Measurements from ENCODE around the gene HTR1E.
A peak's percentile ranks its signal among the peaks of the same experiment; 100 is the strongest.
"Not testable (repeated sequence)": the region's sequence is repeated elsewhere in the genome, so short reads cannot be mapped to it uniquely, and the experiment has no call there.

HTR1E gene, protein sequence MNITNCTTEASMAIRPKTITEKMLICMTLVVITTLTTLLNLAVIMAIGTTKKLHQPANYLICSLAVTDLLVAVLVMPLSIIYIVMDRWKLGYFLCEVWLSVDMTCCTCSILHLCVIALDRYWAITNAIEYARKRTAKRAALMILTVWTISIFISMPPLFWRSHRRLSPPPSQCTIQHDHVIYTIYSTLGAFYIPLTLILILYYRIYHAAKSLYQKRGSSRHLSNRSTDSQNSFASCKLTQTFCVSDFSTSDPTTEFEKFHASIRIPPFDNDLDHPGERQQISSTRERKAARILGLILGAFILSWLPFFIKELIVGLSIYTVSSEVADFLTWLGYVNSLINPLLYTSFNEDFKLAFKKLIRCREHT

DNA sequence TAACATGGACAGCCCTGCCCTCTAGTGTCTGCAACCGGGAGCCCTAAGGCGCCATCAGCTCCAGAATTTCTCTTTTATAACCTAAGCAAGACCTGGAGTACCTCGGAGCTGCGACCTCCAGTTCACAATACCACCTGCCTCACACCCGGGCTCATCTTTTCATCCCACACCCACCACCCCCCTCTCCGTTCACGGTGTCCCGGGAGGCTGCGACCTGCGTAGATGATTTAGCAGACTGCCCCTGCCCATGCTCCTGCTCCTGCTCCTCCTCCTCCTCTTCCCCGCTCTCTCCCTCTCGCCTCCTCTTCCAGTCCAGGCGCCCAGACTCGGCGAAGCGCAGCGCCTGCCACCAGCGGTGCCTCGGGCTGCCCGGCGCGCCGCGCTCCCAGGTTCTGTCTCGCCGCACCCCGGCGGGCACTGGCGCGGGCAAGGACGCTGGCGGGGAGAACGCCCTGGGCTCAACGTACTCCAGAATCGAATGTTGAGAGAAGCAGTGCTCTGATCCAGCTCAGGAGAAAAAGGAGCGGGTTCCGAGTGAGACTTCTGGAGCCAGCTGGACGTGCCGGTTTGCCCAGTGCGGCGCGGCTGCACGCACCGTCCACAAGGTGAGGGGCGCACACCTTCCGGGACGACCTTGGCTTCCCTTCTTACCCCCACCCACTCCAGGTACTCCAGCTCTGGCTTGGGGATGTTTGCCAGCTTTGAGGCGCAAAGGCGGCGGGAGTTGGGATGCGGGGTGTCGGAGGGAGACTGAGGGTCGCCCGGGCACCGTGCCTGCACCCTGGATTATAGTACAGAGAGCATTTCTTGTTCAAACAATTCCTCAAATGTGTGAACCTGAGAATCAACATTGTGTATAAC, at the start of gene HTR1E:
Gene HTR1E, plus strand, starts transcription at position 310 of the 861 bp plus-strand sequence. CDS start 77,807 bp downstream, outside the sequence.
- Histone ChIP-seq H3K27me3 (ENCODE audit: control insufficient read depth, insufficient read depth, low read length) (peaks cover 20% of the 10 kb centered on the region), H3K36me3 (ENCODE audit: control insufficient read depth, insufficient read depth, low read length) (no peaks in the 10 kb centered on the region), H3K9ac (ENCODE audit: low read length) (peak within 1 kb of the TSS; percentile 40), H3K9me3 (ENCODE audit: control insufficient read depth, low read length) (no peaks in the 10 kb centered on the region), H3K4me3 (ENCODE audit: low read length) (peak within 1 kb of the TSS; percentile 7), H3K4me1 (ENCODE audit: control insufficient read depth, insufficient read depth, low read length) (peaks cover 6% of the 10 kb centered on the region)

DNA sequence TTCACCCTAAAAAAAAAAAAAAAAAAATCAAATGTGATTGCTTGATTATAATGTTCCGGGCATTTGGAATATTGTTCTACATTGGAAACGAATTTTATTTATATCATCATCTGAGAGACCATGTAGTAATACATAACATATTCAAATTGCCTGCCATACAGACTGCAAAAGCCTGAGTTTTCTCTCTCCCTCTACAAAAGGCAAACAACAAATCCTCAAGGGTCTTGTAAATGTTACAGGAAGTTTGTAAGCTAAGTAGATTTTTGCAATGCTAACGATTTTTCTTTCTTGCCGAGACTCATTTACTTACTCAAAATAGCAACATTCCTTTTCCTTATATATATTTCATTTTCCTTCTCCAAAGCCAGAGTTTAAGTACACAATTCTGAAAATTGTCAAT, 49.0 kb upstream of the HTR1E start:
- Histone ChIP-seq H3K4me3 (ENCODE audit: low read length) (no peak overlapping the region), H3K36me3 (ENCODE audit: control insufficient read depth, insufficient read depth, low read length) (no peaks in the 10 kb centered on the region), H3K9me3 (ENCODE audit: control insufficient read depth, low read length) (no peaks in the 10 kb centered on the region), H3K9ac (ENCODE audit: low read length) (no peak overlapping the region), H3K4me1 (ENCODE audit: control insufficient read depth, insufficient read depth, low read length) (no peaks in the 10 kb centered on the region), H3K27me3 (ENCODE audit: control insufficient read depth, insufficient read depth, low read length) (no peaks in the 10 kb centered on the region)

DNA sequence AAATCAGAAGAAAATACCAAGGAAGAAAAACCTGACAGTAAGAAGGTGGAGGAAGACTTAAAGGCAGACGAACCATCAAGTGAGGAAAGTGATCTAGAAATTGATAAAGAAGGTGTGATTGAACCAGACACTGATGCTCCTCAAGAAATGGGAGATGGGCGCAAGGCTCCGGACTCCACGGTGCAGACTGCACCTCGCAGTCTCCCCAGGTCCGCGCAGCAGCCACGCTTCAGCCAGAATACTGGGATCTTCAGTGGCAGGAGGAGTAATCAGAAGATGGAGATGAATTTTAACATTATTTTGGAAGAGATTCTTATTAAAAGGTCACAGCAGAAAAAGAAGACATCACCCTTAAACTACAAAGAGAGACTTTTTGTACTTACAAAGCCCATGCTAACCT, 40.1 kb upstream of the HTR1E start:
- not testable (repeated sequence) for H3K9me3 ChIP-seq (ENCODE audit: control insufficient read depth, low read length); H3K36me3 ChIP-seq (ENCODE audit: control insufficient read depth, insufficient read depth, low read length); H3K4me3 ChIP-seq (ENCODE audit: low read length); H3K27me3 ChIP-seq (ENCODE audit: control insufficient read depth, insufficient read depth, low read length); H3K9ac ChIP-seq (ENCODE audit: low read length); H3K4me1 ChIP-seq (ENCODE audit: control insufficient read depth, insufficient read depth, low read length)

DNA sequence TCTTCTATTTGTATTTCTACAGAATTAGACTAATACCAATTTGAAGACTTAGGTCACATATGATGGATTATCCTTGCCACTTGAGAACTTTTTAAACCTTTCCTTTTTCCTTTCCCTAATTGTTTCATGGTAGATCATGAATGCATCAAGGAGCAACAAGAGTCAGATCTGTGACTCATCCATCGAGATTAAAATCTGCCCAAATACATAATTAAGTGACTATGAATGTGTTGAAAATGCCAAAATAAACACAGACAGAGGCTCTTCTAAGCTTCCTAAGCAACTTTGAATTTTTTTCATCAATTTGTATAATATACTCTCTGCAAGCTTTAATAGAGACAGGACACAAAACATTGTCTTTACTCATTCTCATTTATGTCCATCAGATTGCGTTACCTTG, 23.5 kb upstream of the HTR1E start:
- H3K9me3 ChIP-seq (ENCODE audit: control insufficient read depth, low read length): no peaks in the 10 kb centered on the region
- H3K36me3 ChIP-seq (ENCODE audit: control insufficient read depth, insufficient read depth, low read length): no peaks in the 10 kb centered on the region
- H3K4me1 ChIP-seq (ENCODE audit: control insufficient read depth, insufficient read depth, low read length): no peaks in the 10 kb centered on the region
- no peak overlapping the region for H3K4me3 ChIP-seq (ENCODE audit: low read length)
- no peaks in the 10 kb centered on the region for H3K27me3 ChIP-seq (ENCODE audit: control insufficient read depth, insufficient read depth, low read length)
- no peak overlapping the region for H3K9ac ChIP-seq (ENCODE audit: low read length)

DNA sequence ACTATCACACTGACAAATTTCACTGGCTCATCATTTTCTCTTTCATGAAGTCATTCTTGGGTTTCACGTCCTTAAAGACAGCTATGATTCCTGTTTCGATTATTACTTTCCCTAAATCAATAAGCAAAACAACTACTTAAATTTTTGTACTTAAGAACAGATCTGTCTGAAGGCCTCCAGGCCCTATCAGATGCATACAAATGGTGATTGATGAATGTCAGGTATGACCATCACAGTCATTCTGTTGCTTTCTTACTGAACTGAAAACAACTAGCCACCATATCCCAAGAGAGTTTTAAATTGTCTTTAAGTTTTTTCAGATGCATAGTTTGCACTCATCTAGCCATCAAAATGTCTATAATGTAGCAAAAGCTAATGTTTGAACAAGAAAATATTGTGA, 20.9 kb upstream of the HTR1E start:
- Histone ChIP-seq H3K9ac (ENCODE audit: low read length) (no peak overlapping the region), H3K4me3 (ENCODE audit: low read length) (no peak overlapping the region), H3K4me1 (ENCODE audit: control insufficient read depth, insufficient read depth, low read length) (no peaks in the 10 kb centered on the region), H3K9me3 (ENCODE audit: control insufficient read depth, low read length) (no peaks in the 10 kb centered on the region), H3K27me3 (ENCODE audit: control insufficient read depth, insufficient read depth, low read length) (no peaks in the 10 kb centered on the region), H3K36me3 (ENCODE audit: control insufficient read depth, insufficient read depth, low read length) (no peaks in the 10 kb centered on the region)

DNA sequence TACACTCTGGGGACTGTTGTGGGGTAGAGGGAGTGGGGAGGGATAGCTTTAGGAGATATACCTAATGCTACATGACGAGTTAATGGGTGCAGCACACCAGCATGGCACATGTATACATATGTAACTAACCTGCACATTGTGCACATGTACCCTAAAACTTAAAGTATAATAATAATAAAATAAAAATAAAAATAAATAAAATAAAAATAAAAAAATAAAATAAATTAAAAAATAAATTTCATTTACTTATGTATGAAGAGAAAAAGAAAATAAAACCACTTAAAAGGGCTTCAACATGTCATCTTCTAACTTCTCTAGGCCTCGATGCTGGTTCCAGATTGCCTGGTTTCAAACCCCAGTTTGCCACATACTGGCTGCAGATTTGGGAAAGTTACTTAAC, 10.2 kb upstream of the HTR1E start:
- H3K36me3 ChIP-seq (ENCODE audit: control insufficient read depth, insufficient read depth, low read length); H3K27me3 ChIP-seq (ENCODE audit: control insufficient read depth, insufficient read depth, low read length); H3K4me3 ChIP-seq (ENCODE audit: low read length); H3K9ac ChIP-seq (ENCODE audit: low read length); H3K9me3 ChIP-seq (ENCODE audit: control insufficient read depth, low read length); H3K4me1 ChIP-seq (ENCODE audit: control insufficient read depth, insufficient read depth, low read length): not testable (repeated sequence)

DNA sequence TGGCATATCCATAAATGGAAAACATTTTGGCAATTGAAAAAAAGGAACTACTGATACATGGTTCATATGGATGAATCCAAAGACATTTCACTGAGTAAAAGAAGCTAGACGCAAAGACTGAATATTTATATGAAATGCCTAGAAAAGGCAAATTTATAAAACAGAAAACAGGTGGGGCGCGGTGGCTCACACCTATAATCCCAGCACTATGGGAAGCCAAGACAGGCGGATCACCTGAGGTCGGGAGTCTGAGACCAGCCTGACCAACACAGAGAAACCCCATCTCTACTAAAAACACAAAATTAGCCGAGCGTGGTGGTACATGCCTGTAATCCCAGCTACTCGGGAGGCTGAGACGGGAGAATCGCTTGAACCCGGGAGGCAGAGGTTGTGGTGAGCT, 9.5 kb upstream of the HTR1E start:
- H3K9me3 ChIP-seq (ENCODE audit: control insufficient read depth, low read length); H3K36me3 ChIP-seq (ENCODE audit: control insufficient read depth, insufficient read depth, low read length); H3K4me3 ChIP-seq (ENCODE audit: low read length); H3K4me1 ChIP-seq (ENCODE audit: control insufficient read depth, insufficient read depth, low read length); H3K27me3 ChIP-seq (ENCODE audit: control insufficient read depth, insufficient read depth, low read length); H3K9ac ChIP-seq (ENCODE audit: low read length): not testable (repeated sequence)

DNA sequence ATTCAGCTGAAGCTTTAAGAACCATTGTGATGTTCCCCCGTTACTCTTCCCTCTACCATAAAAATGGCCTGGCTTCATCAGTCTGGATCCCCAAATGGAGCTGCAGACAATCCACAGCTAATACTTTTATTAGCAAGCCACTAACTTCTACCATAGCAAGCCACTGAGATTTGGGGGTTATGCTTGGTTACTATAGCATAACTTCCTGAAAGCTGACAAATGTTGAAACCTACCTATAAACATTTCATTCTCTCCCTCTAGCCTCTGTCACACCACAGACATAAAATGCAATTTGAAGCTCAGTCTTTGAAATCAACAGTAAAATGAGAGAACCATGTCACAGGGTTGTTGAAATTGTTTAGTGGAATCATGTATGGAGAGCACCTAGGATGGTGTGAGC, 3.0 kb upstream of the HTR1E start:
- no peaks in the 10 kb centered on the region for H3K36me3 ChIP-seq (ENCODE audit: control insufficient read depth, insufficient read depth, low read length)
- peaks cover 6% of the 10 kb centered on the region for H3K4me1 ChIP-seq (ENCODE audit: control insufficient read depth, insufficient read depth, low read length)
- no peak overlapping the region for H3K9ac ChIP-seq (ENCODE audit: low read length)
- no peaks in the 10 kb centered on the region for H3K9me3 ChIP-seq (ENCODE audit: control insufficient read depth, low read length)
- peaks cover 20% of the 10 kb centered on the region for H3K27me3 ChIP-seq (ENCODE audit: control insufficient read depth, insufficient read depth, low read length)
- H3K4me3 ChIP-seq (ENCODE audit: low read length): no peak overlapping the region

DNA sequence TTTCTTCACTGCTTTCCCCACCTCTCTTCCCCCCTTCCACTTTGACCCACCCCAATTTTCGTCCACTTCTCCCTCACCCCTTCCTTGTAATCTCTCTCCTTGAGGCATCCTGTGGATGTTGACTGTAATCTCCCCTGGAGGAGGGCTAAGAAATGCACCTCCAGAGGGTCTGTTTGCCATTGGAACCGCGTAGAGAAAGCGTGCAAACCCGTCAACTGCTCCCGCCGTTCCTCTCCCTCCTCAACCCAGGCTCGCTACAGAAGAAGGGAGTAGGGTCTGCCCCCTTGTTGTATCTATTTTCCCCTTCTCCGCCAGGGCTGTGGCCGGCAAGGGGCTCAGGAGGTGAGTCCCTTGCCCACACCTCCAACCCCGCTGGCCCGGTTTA, 502 bp upstream of the HTR1E start:
- Histone ChIP-seq H3K4me3 (ENCODE audit: low read length) (peak overlapping the region; percentile 7), H3K27me3 (ENCODE audit: control insufficient read depth, insufficient read depth, low read length) (peaks cover 20% of the 10 kb centered on the region)

DNA sequence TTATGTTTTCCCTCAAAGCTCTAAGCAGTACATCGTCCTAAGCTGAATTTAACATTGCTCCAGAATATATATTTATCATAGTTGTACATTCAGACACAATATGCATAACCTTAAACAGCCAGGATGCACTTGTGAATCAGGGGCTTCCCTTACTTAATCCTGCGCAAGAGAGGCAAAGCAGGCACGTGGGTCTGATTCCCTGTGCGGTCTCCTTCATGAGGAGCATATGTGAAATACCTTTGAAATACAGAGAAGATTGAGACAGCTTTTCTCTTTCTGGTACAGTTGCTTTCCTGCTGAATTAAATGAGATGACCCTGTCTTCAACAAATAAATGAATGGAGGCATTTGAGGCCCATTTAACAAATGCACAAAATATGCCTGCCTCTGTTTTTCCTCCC, 1.5 kb downstream of the HTR1E start:
- Histone ChIP-seq H3K27me3 (ENCODE audit: control insufficient read depth, insufficient read depth, low read length) (peaks cover 20% of the 10 kb centered on the region), H3K36me3 (ENCODE audit: control insufficient read depth, insufficient read depth, low read length) (no peaks in the 10 kb centered on the region), H3K9ac (ENCODE audit: low read length) (no peak overlapping the region), H3K4me1 (ENCODE audit: control insufficient read depth, insufficient read depth, low read length) (peaks cover 6% of the 10 kb centered on the region), H3K9me3 (ENCODE audit: control insufficient read depth, low read length) (no peaks in the 10 kb centered on the region), H3K4me3 (ENCODE audit: low read length) (no peak overlapping the region)

More for the DNA sequence above, 502 bp upstream of the HTR1E start:
- no peaks in the 10 kb centered on the region for H3K9me3 ChIP-seq (ENCODE audit: control insufficient read depth, low read length)
- H3K36me3 ChIP-seq (ENCODE audit: control insufficient read depth, insufficient read depth, low read length): no peaks in the 10 kb centered on the region
- H3K9ac ChIP-seq (ENCODE audit: low read length): no peak overlapping the region
- H3K4me1 ChIP-seq (ENCODE audit: control insufficient read depth, insufficient read depth, low read length): peaks cover 6% of the 10 kb centered on the region

DNA sequence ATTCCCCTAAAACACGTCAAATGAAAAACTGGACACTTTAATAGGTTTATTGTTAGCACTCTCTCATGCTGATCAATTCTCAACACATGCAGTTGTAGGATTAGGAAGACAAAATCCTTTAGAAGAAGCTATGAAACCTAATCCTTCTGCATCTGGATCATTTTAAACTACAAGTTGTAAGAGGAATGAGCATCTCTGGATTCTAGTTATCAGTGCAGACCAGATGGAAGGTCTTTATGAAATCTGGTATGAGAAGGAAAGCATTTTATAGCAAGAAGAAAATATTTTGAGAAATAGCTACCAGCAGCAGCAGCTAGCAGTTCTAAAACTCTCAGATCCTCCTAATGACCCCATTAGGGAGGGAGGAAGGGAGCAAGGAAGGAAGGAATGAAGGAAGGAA, 4.1 kb downstream of the HTR1E start:
- H3K36me3 ChIP-seq (ENCODE audit: control insufficient read depth, insufficient read depth, low read length): no peaks in the 10 kb centered on the region
- no peak overlapping the region for H3K9ac ChIP-seq (ENCODE audit: low read length)
- peaks cover 17% of the 10 kb centered on the region for H3K27me3 ChIP-seq (ENCODE audit: control insufficient read depth, insufficient read depth, low read length)
- peaks cover 6% of the 10 kb centered on the region for H3K4me1 ChIP-seq (ENCODE audit: control insufficient read depth, insufficient read depth, low read length)
- H3K4me3 ChIP-seq (ENCODE audit: low read length): no peak overlapping the region
- H3K9me3 ChIP-seq (ENCODE audit: control insufficient read depth, low read length): no peaks in the 10 kb centered on the region

DNA sequence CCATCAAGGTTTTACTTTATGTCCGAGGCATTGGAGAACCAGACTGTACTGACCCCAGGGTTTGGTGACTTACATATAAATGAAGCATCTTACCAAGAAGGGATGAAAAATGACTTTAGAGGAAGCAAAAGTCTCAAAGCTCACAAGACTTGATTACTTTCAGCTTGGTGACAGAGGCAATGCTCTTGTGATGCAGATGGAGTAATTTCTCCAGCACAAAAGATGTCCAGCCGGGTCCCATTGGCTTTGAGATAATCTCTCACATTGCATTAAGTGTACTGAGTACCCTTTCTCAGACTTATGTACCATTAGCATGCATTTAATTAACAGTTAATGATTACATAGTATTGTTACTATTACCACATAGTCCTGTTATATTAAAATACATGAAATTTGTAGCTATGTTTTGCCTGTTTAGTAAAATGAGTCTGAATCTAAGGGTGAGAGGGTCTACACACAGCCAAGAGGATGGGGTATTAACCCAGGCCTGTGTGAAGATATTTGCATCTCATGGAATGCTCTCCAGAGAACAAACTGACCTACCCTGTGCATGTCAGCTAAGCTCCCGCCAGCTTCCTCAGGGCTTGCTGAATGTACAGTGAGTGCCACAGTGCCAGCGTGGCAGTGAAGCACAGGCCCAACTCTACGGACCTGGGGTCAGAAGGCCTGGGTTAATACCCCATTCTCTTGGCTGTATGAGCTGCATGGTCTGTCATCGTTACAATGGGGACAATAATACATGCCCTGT, 5.6 kb downstream of the HTR1E start:
- Histone ChIP-seq H3K9me3 (ENCODE audit: control insufficient read depth, low read length) (no peaks in the 10 kb centered on the region), H3K4me3 (ENCODE audit: low read length) (no peak overlapping the region), H3K9ac (ENCODE audit: low read length) (no peak overlapping the region), H3K36me3 (ENCODE audit: control insufficient read depth, insufficient read depth, low read length) (no peaks in the 10 kb centered on the region), H3K27me3 (ENCODE audit: control insufficient read depth, insufficient read depth, low read length) (peaks cover 2% of the 10 kb centered on the region), H3K4me1 (ENCODE audit: control insufficient read depth, insufficient read depth, low read length) (peaks cover 1% of the 10 kb centered on the region)

Data from mucosa of stomach (tissue), 1 donor.